Activated CD4-positive, alpha-beta T cell treated with anti-CD3 and anti-CD28 coated beads, Interleukin-2, amount 50 U/mL, for 24 hours (primary cell): ENCODE data around the gene DCUN1D2.
"Not testable (repeated sequence)": the region's sequence is repeated elsewhere in the genome, so short reads cannot be mapped to it uniquely, and the experiment has no call there.

Source experiments
- DNase-seq, 2 donors: peaks; one replicate each; pipeline ENCODE4 v3.0.0-alpha.2; 2020; ENCODE audit warnings: low read depth in 1 of 2, low spot score in 1 of 2

The DCUN1D2 gene

GRCh38 chr13:113466383-113466782 lies 24.1 kb downstream of the DCUN1D2 start:
- no peak for DNase-seq

DNA sequence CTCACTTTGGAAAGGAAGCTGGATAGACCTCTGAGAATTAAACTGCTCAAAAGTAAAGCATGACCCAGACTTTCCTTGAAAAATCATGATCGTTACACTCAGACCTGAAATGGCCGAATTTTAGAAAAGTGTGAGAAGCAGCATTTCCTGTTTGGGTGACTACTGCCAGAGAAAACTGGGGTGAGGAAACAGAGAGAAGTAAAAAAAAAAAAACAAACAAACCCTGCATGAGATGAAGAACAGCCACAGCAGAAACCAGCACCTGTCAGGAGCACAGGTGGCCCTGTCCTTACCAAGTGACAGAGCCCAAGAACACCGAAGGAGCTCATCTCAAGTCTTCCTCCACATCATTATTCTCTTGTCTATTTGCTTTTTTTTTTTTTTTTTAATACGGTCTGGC lies 25.2 kb downstream of the DCUN1D2 start:
- DNase-seq, result no peak

- DNase-seq, result no peak
Measured at GRCh38 chr13:113464476-113464875, 26.0 kb downstream of the DCUN1D2 start.

GRCh38 chr13:113461022-113461751 lies 29.3 kb downstream of the DCUN1D2 start:
- no peak for DNase-seq

DNA sequence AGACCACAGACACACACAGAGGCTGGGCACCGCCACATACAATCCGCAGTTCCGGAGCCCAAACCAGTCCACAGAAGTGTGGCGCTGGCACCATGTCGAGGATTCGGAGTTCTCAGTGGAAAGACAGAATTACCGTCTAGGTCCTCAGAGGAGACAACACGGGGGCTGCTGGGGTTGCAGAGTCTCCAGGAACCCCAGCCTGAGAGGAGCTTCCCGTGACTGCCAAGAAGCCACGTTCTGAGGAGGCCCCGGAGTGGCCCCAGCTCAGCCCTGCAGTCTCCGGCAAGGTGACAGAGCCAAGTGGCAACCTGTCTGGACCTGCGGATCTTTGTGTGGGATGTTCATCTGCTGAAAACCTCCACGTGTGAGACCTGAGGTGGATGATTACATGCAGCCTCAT lies 29.9 kb downstream of the DCUN1D2 start:
- DNase-seq, result no peak

GRCh38 chr13:113460064-113460555 lies 30.4 kb downstream of the DCUN1D2 start:
- DNase-seq, result no peak

DNA sequence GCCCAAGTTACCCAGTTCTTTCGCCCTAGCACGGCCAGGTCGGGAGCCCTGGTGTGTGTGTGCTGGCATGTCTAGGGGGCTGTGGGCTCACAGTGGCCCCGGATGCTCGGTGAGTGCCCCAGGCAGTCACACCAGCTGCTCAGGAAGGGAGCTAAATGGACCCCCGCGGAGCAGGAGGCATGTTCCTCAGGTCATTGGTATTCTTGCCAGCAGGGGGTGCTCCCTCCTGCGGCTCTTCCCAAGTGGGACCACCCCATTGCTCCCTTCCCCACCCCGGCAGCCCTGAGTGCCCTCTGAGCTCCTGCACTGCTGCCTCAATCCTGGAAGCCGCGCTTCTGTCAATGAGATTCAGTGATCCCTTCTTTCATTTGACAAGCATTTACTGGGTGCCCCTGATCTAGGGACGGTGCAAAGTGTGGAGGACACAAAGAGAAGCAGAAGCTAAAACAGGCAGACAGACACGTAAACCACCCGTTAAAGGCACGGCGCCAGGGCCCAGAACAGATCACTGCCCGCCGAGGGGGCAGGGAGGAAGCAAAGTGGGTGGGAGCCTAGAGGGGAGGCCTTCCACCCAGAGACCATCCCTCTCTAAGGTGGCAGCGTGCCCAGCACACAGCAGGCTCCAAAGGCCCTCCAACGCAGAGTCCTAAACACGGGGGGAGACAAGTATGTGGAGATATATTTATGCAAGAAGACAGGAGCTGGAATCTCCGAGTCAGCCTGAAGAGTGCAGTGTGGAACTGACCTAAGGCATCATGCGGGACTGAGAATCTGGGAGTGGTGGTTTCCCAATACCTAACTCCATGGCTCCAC lies 32.1 kb downstream of the DCUN1D2 start:
- no peak for DNase-seq

DNA sequence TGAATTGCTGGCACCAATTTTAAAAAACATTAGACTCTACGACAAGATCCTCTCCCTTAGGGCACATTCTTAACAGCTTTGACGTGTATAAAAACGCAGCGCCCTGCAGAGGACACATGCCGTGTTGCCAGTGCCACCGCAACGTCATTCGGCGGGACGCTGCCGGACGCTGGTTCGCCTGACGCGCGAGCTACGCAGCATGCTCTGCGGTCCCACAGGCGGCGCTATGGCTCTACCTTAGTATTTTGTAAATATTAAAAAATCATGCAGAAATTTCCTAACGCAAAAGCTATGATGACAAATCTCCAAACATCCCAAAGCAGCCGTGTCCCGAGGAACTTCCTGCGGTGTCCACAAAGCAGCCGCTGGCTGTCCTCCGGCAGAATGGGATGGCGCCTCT lies 33.0 kb downstream of the DCUN1D2 start:
- no peak for DNase-seq

GRCh38 chr13:113456116-113456702 lies 34.3 kb downstream of the DCUN1D2 start:
- no peak for DNase-seq

DNA sequence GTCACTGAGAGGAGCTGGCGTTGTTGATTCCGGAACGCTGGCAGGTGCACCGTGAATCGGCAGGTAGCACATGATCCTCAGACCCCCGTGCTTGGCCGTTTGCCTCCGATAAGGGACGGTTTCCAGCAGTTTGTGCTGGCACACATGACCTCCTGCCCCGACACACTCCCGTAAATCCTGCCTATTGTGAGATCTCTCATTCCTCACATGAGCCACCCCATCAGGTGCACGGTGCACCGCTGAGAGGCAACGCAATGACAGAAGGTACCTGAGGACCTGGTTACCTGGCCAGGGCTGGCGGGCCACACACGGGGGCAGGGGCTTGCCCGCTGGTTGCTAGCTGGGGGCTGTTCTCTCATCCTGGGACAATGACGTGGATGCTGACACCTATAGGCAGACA lies 35.1 kb downstream of the DCUN1D2 start:
- no peak for DNase-seq

GRCh38 chr13:113454936-113455335 lies 35.6 kb downstream of the DCUN1D2 start:
- no peak for DNase-seq

DNA sequence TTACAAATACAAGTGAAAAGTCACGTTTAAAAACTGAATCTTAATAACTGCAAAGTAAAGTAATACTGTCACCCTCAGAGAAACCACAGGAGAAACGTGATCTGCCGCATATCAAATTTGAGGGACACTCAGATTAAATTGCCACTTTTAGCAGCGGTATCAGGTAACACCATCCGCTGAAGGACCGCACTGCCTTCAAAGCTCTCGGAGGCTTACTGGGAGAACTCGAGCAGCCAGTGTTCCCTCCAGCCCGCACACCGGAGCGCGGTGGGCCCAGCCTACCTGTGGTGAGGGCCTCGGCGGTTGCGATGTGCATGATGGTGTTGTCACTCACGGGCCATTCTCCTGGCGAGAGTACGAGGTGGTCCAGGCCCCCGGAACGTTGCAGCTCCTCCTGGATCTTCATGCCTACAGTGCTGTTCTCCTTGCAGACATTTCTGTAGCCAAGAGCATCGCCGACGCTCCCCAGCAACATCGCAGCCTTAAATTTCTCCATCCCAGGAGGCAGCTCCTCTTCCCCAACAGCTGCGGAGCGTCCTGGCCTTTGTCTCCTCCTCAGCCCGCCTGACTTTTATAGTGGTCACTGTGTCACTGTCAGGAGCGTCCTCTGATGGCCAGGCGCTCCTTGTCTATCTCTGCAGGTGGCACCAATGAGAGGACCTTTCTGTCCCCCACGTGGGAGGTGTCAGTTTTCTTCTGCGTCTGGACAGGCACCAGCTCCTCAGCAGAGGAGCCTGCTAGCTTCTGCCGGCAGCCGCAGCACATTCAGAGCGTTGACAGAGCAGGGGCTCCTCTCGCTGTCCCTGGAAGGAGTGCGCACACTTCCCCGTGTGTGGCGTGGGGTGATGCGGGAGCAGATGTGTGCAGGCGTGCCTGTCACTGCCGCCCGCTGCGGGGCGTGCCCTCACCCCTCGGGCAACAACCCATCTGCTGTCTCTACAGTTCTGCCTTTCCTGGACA lies 37.3 kb downstream of the DCUN1D2 start, which contains the start of gene ADPRHL1:
ADPRHL1 (minus strand) TSS at position 547 of the 960 bp plus-strand sequence; CDS start at position 496, 51 bp downstream.
- DNase-seq, result no peak

GRCh38 chr13:113452466-113452865 lies 38.0 kb downstream of the DCUN1D2 start:
- no peak for DNase-seq

GRCh38 chr13:113451951-113452421 lies 38.5 kb downstream of the DCUN1D2 start:
- no peak for DNase-seq

GRCh38 chr13:113450861-113451620 lies 39.5 kb downstream of the DCUN1D2 start:
- not testable (repeated sequence) for DNase-seq

DNA sequence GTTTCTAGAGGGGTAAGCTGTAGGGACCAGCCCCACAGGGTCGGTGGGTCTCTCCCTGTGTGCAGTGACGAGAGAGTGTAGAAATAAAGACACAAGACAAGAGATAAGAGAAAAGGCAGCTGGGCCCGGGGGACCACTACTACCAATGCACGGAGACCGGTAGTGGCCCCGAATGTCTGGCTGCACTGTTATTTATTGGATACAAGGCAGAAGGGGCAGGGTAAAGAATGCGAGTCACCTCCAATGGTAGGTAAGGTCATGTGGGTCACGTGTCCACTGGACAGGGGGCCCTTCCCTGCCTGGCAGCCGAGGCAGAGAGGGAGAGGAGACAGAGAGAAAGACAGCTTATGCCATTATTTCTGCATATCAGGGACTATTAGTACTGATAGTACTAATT lies 40.2 kb downstream of the DCUN1D2 start:
- not testable (repeated sequence) for DNase-seq

- DNase-seq, result no peak
Measured at GRCh38 chr13:113449693-113450347, 40.7 kb downstream of the DCUN1D2 start.

DNA sequence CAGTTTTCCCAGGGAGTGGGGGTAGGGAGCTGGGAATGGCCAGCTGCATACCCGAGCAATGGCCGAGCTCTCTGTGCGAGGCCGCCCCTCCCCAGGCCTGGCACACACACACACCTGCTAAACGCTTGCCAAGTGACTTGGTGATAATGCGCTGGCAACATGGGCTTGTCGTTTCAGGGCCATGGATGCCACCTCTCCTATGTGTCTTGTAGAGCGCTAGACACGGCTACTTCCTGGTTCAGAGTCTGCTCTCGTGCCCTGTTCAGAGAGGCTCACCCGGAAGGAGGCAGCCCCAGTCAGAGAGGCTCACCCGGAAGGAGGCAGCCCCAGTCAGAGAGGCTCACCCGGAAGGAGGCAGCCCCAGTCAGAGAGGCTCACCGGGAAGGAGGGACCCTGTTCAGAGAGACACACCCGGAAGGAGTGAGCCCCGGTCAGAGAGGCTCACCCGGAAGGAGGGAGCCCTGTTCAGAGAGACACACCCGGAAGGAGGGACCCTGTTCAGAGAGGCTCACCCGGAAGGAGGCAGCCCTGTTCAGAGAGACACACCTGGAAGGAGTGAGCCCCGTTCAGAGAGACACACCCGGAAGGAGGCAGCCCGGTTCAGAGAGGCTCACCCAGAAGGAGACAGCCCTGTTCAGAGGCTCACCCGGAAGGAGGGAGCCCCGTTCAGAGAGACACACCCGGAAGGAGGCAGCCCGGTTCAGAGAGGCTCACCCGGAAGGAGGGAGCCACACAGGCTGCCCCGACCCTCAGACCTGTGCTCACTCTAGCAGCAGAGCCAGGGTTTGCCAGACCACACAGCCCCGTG lies 41.4 kb downstream of the DCUN1D2 start:
- DNase-seq, result peak in 1 of 2 donors; percentile 32

GRCh38 chr13:113448545-113448884 lies 42.0 kb downstream of the DCUN1D2 start:
- no peak for DNase-seq
